ENCODE measurements around the gene GABRB3.

The GABRB3 gene

DNA sequence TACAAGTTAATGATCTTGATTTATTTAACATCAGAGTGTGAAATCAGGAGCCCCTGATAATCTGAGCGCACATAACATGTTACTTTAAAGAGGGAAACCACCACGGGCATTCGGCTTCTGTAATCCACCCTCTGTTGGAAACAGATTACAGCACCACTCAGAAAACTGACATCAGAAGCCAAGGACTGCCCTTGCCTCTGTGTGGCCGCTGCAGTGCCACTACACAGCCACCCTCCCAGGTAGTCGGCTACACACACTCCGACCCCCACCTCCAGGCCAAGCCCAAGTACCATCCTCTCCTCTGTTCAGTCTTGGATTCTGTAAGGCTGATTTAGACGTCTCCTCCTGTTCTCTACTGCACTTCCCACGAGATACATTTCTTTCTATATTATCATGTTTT, 251.7 kb downstream of the GABRB3 start:
- TF ChIP-seq ZNF416 (tag by site-specific recombination; IDR thresholded peaks at IDR 0.05) (no peak), KLF8 (tag by site-specific recombination; IDR thresholded peaks at IDR 0.05) (no peak), ZNF701 (tag by site-specific recombination; IDR thresholded peaks at IDR 0.05) (no peak), ZNF311 (tag by site-specific recombination; IDR thresholded peaks at IDR 0.05; ENCODE audit: borderline replicate concordance) (no peak), ZNF302 (tag by site-specific recombination; IDR thresholded peaks at IDR 0.05; ENCODE audit: low read depth) (no peak)
- TF ChIP-seq, protein P1, sequence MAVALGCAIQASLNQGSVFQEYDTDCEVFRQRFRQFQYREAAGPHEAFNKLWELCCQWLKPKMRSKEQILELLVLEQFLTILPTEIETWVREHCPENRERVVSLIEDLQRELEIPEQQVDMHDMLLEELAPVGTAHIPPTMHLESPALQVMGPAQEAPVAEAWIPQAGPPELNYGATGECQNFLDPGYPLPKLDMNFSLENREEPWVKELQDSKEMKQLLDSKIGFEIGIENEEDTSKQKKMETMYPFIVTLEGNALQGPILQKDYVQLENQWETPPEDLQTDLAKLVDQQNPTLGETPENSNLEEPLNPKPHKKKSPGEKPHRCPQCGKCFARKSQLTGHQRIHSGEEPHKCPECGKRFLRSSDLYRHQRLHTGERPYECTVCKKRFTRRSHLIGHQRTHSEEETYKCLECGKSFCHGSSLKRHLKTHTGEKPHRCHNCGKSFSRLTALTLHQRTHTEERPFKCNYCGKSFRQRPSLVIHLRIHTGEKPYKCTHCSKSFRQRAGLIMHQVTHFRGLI (tag by site-specific recombination; IDR thresholded peaks at IDR 0.05), result no peak
- Histone ChIP-seq H3K4me1 (ENCODE audit: control insufficient read depth, insufficient read depth, low read length) (no peaks in the 10 kb centered on the region), H3K36me3 (ENCODE audit: control insufficient read depth in 2 of 2, insufficient read depth in 1 of 2, low read length in 2 of 2) (no peaks in the 10 kb centered on the region), H3K9me3 (ENCODE audit: control insufficient read depth, insufficient read depth, low read depth, low read length) (no peaks in the 10 kb centered on the region), H3K4me3 (ENCODE audit: low read depth, low read length) (no peak overlapping the region), H3K27ac (ENCODE audit: extremely low read depth, low read depth, low read length) (no peak overlapping the region)
- ChIA-PET POLR2A (no interaction called here), CTCF (no interaction called here)

DNA sequence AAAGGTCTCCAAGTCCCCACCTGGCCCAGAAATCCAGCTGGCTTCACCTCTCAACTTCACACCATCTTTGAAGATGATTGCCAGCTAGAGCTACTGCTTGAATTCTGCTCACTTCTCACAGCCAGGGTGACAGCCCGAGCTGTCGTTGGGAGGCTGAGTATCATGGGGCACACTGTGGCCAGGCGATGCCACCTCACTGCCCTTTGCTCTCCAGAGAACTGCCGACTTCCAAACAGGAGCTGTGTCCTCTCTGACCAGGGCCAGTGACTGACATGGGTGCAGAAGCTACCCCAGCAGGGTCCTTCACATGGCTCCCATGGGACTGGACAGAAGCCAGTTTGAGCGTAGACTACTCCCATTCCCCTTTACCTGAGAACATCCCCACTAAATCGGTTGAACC, 254.0 kb downstream of the GABRB3 start:
- Histone ChIP-seq H3K9me3 (ENCODE audit: control insufficient read depth, insufficient read depth, low read depth, low read length) (no peaks in the 10 kb centered on the region), H3K4me1 (ENCODE audit: control insufficient read depth, insufficient read depth, low read length) (no peaks in the 10 kb centered on the region), H3K27ac (ENCODE audit: extremely low read depth, low read depth, low read length) (no peak overlapping the region), H3K4me3 (ENCODE audit: low read depth, low read length) (no peak overlapping the region), H3K36me3 (ENCODE audit: control insufficient read depth in 2 of 2, insufficient read depth in 1 of 2, low read length in 2 of 2) (no peaks in the 10 kb centered on the region)
- ChIA-PET CTCF (no interaction called here), POLR2A (no interaction called here)
- TF ChIP-seq ZNF146 (tag by site-specific recombination; IDR thresholded peaks at IDR 0.05), result no peak
- TF ChIP-seq OSR2 (tag by site-specific recombination; IDR thresholded peaks at IDR 0.05), result no peak
- TF ChIP-seq ZNF157 (tag by site-specific recombination; IDR thresholded peaks at IDR 0.05), result no peak
- TF ChIP-seq YY1 (tag by site-specific recombination; IDR thresholded peaks at IDR 0.05), result no peak
- TF ChIP-seq, protein P2, sequence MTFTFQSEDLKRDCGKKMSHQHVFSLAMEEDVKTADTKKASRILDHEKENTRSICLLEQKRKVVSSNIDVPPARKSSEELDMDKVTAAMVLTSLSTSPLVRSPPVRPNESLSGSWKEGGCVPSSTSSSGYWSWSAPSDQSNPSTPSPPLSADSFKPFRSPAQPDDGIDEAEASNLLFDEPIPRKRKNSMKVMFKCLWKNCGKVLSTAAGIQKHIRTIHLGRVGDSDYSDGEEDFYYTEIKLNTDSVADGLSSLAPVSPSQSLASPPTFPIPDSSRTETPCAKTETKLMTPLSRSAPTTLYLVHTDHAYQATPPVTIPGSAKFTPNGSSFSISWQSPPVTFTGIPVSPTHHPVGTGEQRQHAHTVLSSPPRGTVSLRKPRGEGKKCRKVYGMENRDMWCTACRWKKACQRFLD (tag by site-specific recombination; IDR thresholded peaks at IDR 0.05), result no peak
- TF ChIP-seq ZNF138 (tag by site-specific recombination; IDR thresholded peaks at IDR 0.05; ENCODE audit: borderline replicate concordance), result no peak
- TF ChIP-seq, protein P3, sequence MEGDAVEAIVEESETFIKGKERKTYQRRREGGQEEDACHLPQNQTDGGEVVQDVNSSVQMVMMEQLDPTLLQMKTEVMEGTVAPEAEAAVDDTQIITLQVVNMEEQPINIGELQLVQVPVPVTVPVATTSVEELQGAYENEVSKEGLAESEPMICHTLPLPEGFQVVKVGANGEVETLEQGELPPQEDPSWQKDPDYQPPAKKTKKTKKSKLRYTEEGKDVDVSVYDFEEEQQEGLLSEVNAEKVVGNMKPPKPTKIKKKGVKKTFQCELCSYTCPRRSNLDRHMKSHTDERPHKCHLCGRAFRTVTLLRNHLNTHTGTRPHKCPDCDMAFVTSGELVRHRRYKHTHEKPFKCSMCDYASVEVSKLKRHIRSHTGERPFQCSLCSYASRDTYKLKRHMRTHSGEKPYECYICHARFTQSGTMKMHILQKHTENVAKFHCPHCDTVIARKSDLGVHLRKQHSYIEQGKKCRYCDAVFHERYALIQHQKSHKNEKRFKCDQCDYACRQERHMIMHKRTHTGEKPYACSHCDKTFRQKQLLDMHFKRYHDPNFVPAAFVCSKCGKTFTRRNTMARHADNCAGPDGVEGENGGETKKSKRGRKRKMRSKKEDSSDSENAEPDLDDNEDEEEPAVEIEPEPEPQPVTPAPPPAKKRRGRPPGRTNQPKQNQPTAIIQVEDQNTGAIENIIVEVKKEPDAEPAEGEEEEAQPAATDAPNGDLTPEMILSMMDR (tag by site-specific recombination; IDR thresholded peaks at IDR 0.05), result no peak
- TF ChIP-seq ZNF501 (tag by site-specific recombination; IDR thresholded peaks at IDR 0.05), result no peak
- TF ChIP-seq ZNF561 (tag by site-specific recombination; IDR thresholded peaks at IDR 0.05; ENCODE audit: borderline replicate concordance), result no peak
- TF ChIP-seq ZNF629 (tag by site-specific recombination; IDR thresholded peaks at IDR 0.05), result no peak
- TF ChIP-seq FEZF1 (tag by site-specific recombination; IDR thresholded peaks at IDR 0.05), result no peak
- no peak for TF ChIP-seq ZNF701 (tag by site-specific recombination; IDR thresholded peaks at IDR 0.05)
- TF ChIP-seq ZNF768 (tag by site-specific recombination; IDR thresholded peaks at IDR 0.05), result no peak
- TF ChIP-seq ZNF830 (tag by site-specific recombination; IDR thresholded peaks at IDR 0.05; ENCODE audit: low read depth), result no peak
- TF ChIP-seq ZNF621 (tag by site-specific recombination; IDR thresholded peaks at IDR 0.05), result no peak
- TF ChIP-seq, protein P4, sequence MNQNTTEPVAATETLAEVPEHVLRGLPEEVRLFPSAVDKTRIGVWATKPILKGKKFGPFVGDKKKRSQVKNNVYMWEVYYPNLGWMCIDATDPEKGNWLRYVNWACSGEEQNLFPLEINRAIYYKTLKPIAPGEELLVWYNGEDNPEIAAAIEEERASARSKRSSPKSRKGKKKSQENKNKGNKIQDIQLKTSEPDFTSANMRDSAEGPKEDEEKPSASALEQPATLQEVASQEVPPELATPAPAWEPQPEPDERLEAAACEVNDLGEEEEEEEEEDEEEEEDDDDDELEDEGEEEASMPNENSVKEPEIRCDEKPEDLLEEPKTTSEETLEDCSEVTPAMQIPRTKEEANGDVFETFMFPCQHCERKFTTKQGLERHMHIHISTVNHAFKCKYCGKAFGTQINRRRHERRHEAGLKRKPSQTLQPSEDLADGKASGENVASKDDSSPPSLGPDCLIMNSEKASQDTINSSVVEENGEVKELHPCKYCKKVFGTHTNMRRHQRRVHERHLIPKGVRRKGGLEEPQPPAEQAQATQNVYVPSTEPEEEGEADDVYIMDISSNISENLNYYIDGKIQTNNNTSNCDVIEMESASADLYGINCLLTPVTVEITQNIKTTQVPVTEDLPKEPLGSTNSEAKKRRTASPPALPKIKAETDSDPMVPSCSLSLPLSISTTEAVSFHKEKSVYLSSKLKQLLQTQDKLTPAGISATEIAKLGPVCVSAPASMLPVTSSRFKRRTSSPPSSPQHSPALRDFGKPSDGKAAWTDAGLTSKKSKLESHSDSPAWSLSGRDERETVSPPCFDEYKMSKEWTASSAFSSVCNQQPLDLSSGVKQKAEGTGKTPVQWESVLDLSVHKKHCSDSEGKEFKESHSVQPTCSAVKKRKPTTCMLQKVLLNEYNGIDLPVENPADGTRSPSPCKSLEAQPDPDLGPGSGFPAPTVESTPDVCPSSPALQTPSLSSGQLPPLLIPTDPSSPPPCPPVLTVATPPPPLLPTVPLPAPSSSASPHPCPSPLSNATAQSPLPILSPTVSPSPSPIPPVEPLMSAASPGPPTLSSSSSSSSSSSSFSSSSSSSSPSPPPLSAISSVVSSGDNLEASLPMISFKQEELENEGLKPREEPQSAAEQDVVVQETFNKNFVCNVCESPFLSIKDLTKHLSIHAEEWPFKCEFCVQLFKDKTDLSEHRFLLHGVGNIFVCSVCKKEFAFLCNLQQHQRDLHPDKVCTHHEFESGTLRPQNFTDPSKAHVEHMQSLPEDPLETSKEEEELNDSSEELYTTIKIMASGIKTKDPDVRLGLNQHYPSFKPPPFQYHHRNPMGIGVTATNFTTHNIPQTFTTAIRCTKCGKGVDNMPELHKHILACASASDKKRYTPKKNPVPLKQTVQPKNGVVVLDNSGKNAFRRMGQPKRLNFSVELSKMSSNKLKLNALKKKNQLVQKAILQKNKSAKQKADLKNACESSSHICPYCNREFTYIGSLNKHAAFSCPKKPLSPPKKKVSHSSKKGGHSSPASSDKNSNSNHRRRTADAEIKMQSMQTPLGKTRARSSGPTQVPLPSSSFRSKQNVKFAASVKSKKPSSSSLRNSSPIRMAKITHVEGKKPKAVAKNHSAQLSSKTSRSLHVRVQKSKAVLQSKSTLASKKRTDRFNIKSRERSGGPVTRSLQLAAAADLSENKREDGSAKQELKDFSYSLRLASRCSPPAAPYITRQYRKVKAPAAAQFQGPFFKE (tag by site-specific recombination; IDR thresholded peaks at IDR 0.05; ENCODE audit: borderline replicate concordance), result no peak
- TF ChIP-seq, protein P5, sequence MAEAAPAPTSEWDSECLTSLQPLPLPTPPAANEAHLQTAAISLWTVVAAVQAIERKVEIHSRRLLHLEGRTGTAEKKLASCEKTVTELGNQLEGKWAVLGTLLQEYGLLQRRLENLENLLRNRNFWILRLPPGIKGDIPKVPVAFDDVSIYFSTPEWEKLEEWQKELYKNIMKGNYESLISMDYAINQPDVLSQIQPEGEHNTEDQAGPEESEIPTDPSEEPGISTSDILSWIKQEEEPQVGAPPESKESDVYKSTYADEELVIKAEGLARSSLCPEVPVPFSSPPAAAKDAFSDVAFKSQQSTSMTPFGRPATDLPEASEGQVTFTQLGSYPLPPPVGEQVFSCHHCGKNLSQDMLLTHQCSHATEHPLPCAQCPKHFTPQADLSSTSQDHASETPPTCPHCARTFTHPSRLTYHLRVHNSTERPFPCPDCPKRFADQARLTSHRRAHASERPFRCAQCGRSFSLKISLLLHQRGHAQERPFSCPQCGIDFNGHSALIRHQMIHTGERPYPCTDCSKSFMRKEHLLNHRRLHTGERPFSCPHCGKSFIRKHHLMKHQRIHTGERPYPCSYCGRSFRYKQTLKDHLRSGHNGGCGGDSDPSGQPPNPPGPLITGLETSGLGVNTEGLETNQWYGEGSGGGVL (tag by site-specific recombination; IDR thresholded peaks at IDR 0.05), result no peak

Data from HEK293 (cell line).